PC-9 (cell line): ENCODE measurements around the gene CASP3. TPM values are rescaled to one million over a fixed set of nuclear protein-coding genes. Genes with fewer than 3 reads are reported as not detected.
"Not testable (repeated sequence)": the region's sequence is repeated elsewhere in the genome, so short reads cannot be mapped to it uniquely, and the experiment has no call there.

Experiments used
- BruUV-seq: library from RNA; stranded (reverse); fragments of 400-500 nt; replicated peaks from 2 replicates; lab custom pipeline; 2021; lab: Mats Ljungman, UMichigan
- CTCF ChIA-PET: fragments of 300-600 bp; sonication (Branson Sonifier 250); formaldehyde crosslinking; loops from one replicate; lab custom pipeline; 2022; ENCODE audit warnings: antibody characterized with exemption; lab: Charles Lee
- POLR2A ChIA-PET: fragments of 300-600 bp; sonication (Branson Sonifier 250); formaldehyde crosslinking; loops from one replicate; lab custom pipeline; 2022; ENCODE audit warnings: antibody characterized with exemption; ENCODE audit not compliant: unreplicated experiment; lab: Charles Lee
- DNase-seq, 2 experiments: peaks; one replicate each; pipeline versions ENCODE4 v3.0.0 to v3.0.0-alpha.2; 2015 to 2022; ENCODE audit warnings: mixed read lengths in 1 of 2
- H2AFZ ChIP-seq: fragments of 200-600 bp; sonication (generic); 2 replicates; pipeline ENCODE4 v1.8.1; 2017; ENCODE audit warnings: antibody characterized with exemption
- H3F3A ChIP-seq: fragments of 200-600 bp; sonication (generic); 2 replicates; pipeline ENCODE4 v1.8.1; 2017; ENCODE audit warnings: antibody characterized with exemption, mild to moderate bottlenecking, low read depth; ENCODE audit not compliant: insufficient read depth
- H3K27ac ChIP-seq: fragments of 200-600 bp; sonication (generic); 2 replicates; pipeline ENCODE4 v1.6.1; 2016; ENCODE audit warnings: mixed run types
- H3K27me3 ChIP-seq: fragments of 200-600 bp; sonication (generic); 2 replicates; pipeline ENCODE4 v1.6.1; 2016; ENCODE audit warnings: low read depth, mixed run types; ENCODE audit not compliant: insufficient read depth
- H3K36me3 ChIP-seq: fragments of 200-600 bp; sonication (generic); 2 replicates; pipeline ENCODE4 v1.6.1; 2016; ENCODE audit warnings: low read depth, mixed run types
- H3K4me1 ChIP-seq: fragments of 200-600 bp; sonication (generic); replicated peaks from 2 replicates; pipeline ENCODE4 v1.6.1; 2016; ENCODE audit warnings: mixed run types; ENCODE audit not compliant: insufficient read depth
- H3K4me2 ChIP-seq: fragments of 200-600 bp; sonication (generic); 2 replicates; pipeline ENCODE4 v1.6.1; 2017; ENCODE audit warnings: mixed run types
- H3K4me3 ChIP-seq: fragments of 200-600 bp; sonication (generic); 2 replicates; pipeline ENCODE4 v1.6.1; 2016; ENCODE audit warnings: mixed run types
- H3K79me2 ChIP-seq: fragments of 200-600 bp; sonication (generic); 2 replicates; pipeline ENCODE4 v1.6.1; 2017; ENCODE audit warnings: low read depth, mixed run types
- H3K9me2 ChIP-seq: fragments of 200-600 bp; sonication (generic); 2 replicates; pipeline ENCODE4 v1.8.1; 2017; ENCODE audit warnings: mild to moderate bottlenecking; ENCODE audit not compliant: insufficient read depth
- H3K9me3 ChIP-seq: fragments of 200-600 bp; sonication (generic); 2 replicates; pipeline ENCODE4 v1.8.1; 2016; ENCODE audit warnings: low read depth; ENCODE audit not compliant: insufficient read depth
- H4K20me1 ChIP-seq: fragments of 200-600 bp; sonication (generic); 2 replicates; pipeline ENCODE4 v1.8.1; 2017; ENCODE audit not compliant: insufficient read depth
- EZH2 ChIP-seq: fragments of 200-600 bp; sonication (generic); IDR thresholded peaks from 2 replicates; pipeline ENCODE4 v1.8.0; 2017; ENCODE audit warnings: antibody characterized with exemption, low read depth
- intact Hi-C: fragments of 100-400 bp; cut with micrococcal nuclease; formaldehyde crosslinking; loops from one replicate; pipeline ENCODE4 v1.10.0; 2022; ENCODE audit not compliant: unreplicated experiment
- total RNA-seq: library from RNA; stranded (reverse); gene quantifications from 2 replicates; pipeline ENCODE4 v1.2.3, GENCODE V29; 2021
- TF ChIP-seq, protein P1 (sequence below): fragments of 200-600 bp; sonication (generic); conservative IDR thresholded peaks from 2 replicates; pipeline ENCODE4 v1.6.1; 2017; ENCODE audit warnings: mixed run types, antibody characterized with exemption, mild to moderate bottlenecking, moderate library complexity

Gene CASP3
- total RNA-seq, 1 experiment from 2014 or later, result 35.7 TPM

DNA sequence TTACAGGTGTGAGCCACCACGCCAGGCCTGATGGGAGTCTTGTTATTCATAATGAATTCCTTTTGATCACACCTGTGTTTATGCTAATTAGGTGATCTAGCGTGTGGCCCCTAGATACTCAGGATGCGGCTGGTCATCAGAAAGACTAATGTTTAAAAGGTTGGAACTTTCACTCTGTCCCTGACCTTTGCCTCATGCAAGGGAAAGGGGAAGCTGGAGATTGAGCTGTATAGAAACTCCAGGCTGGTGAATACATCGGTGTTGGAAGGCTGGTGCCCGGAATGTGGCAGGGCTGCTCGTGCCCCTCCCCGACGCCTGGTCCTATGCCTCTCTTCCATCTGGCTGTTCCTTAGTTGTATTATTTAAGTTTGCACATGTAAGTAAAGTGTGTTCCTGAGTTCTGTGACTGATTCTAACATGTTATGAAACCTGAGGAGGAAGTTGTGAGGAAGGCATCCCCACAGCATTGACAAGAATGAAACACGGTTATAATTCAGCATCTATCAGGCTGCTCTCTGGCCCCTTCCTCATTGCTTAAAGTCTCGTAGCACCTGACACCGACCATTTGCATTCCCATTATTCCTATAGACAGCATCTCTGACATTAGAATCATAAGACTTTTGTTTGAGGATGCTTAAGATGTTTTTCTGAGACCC, 28.9 kb downstream of the CASP3 start:
- H3K4me2 ChIP-seq, result no peak overlapping the region
- H3K79me2 ChIP-seq, result no peaks in the 10 kb centered on the region
- no peaks in the 10 kb centered on the region for H3F3A ChIP-seq
- H4K20me1 ChIP-seq, result no peaks in the 10 kb centered on the region
- no peak for TF ChIP-seq EZH2
- TF ChIP-seq, protein P1, sequence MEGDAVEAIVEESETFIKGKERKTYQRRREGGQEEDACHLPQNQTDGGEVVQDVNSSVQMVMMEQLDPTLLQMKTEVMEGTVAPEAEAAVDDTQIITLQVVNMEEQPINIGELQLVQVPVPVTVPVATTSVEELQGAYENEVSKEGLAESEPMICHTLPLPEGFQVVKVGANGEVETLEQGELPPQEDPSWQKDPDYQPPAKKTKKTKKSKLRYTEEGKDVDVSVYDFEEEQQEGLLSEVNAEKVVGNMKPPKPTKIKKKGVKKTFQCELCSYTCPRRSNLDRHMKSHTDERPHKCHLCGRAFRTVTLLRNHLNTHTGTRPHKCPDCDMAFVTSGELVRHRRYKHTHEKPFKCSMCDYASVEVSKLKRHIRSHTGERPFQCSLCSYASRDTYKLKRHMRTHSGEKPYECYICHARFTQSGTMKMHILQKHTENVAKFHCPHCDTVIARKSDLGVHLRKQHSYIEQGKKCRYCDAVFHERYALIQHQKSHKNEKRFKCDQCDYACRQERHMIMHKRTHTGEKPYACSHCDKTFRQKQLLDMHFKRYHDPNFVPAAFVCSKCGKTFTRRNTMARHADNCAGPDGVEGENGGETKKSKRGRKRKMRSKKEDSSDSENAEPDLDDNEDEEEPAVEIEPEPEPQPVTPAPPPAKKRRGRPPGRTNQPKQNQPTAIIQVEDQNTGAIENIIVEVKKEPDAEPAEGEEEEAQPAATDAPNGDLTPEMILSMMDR, result no peak
- H2AFZ ChIP-seq, result no peak overlapping the region
- ChIA-PET POLR2A (no interaction called here), CTCF (no interaction called here)
- H3K4me1 ChIP-seq, result no peaks in the 10 kb centered on the region
- DNase-seq, result no peak
- no peaks in the 10 kb centered on the region for H3K36me3 ChIP-seq
- H3K4me3 ChIP-seq, result no peak overlapping the region
- no peaks in the 10 kb centered on the region for H3K27me3 ChIP-seq
- no TSS peak for BruUV-seq
- H3K27ac ChIP-seq, result no peak overlapping the region
- no peaks in the 10 kb centered on the region for H3K9me2 ChIP-seq
- intact Hi-C loops, result no loop called here
- no peaks in the 10 kb centered on the region for H3K9me3 ChIP-seq

DNA sequence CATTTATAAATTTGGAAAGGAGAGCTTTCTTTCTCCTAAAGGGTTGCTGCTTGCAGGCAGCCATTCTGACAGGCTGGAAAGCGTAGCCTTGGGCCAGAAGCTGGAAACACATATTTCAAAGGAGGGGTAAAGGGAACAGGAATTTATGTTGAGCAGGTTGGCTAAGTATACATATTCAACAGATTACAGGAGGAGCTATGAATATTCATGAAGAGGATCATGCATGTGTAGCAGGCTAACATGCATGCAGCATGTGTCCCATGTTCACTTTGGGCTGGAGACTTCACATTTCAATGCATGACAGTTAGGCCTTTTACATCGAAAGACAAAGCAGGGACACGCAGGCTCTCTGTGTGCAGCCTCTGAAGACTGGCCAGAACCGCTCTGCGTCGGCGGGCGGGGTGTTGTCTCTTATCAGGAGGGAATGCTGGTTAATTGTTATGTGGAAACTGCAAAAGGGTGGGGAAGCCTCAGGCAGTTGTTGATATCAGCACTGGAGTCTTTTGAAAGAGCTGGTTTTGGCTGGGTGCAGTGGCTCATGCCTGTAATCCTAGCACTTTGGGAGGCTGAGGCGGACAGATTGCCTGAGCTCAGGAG, 31.5 kb downstream of the CASP3 start:
- POLR2A ChIA-PET, result no interaction called here
- no peak for DNase-seq
- no TSS peak for BruUV-seq

DNA sequence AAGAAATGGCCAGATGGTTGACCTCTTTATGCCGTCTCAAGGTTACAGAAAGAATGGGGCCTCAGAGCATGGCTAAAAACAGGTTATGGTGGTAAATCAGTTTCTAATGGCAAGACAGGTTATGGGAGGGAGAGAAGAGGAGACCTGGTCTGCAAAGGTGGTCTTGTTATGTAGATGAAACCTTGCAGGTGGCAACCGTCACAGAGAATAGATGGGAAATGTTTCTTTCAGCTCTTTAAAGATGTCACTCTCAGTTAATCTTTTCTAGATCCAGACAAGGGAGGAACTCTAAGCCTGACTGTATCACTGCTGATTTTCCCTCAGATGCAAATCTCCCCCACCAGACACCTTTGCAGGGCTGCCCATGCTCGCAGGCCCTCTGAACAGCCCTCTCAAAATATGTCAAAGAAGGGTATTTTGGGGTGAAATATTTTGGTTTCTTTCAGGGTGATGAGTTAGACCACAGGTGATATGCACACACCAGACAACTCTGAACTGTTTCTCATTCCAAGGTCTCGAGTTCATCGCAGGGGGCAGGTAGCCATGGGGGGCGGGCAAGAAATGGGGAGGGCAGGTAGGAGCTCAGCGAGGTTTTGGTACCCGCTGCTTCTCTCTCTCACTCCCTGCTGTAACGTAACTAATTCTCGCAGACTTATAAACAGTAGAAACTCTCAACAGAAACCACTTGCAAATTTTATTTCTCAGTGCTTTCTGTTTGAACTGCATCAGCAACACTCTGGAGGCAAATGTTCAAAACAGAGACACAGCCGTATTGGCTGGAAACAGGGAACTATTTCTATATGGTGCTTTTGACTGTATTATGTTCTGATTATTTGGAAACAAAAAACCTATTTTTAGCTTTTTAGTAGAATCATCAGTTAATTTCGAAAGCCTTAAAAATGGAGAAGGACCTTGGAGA, 32.4 kb downstream of the CASP3 start:
- no TSS peak for BruUV-seq

More for the DNA sequence above, 31.5 kb downstream of the CASP3 start:
- Histone ChIP-seq H3K79me2 (no peaks in the 10 kb centered on the region), H3F3A (no peaks in the 10 kb centered on the region), H4K20me1 (no peaks in the 10 kb centered on the region), H3K9me3 (no peaks in the 10 kb centered on the region; the same call in 1 of the 2 replicates), H3K27ac (no peak overlapping the region), H3K4me1 (no peaks in the 10 kb centered on the region), H3K9me2 (no peaks in the 10 kb centered on the region), H3K27me3 (no peaks in the 10 kb centered on the region), H3K4me3 (no peak overlapping the region), H2AFZ (no peak overlapping the region), H3K4me2 (no peak overlapping the region), H3K36me3 (no peaks in the 10 kb centered on the region)
- no peak for TF ChIP-seq EZH2
- TF ChIP-seq, protein P1, result no peak
- CTCF ChIA-PET, result interaction anchor here (0.5 kb wide), 1 partner anchor 751 kb away, joined by 3 read pairs; no protein-coding TSS in a partner anchor
- intact Hi-C loops, result no loop called here

DNA sequence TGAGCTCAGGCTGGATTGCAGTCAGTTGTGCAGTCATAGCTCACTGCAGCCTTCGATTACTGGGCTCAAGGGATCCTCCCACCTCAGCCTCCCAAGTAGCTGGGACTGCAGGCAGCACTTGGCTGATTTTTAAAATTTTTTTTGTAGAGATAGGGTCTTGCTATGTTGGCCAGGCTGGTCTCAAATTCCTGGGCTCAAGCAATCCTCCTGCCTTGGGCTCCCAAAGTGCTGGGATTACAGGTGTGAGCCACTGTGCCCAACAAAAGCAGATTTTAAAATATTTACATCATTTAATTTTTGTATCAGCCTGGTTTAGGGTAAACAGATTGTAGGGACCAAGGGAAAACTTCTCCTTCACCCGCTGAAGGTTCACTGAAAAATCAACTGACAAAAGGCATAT, 33.1 kb downstream of the CASP3 start:
- H3K9me2 ChIP-seq, DNase-seq, H3K4me1 ChIP-seq, H3K9me3 ChIP-seq, H3K36me3 ChIP-seq, H3F3A ChIP-seq, intact Hi-C loops, H3K27ac ChIP-seq, H3K27me3 ChIP-seq, H3K4me2 ChIP-seq, H4K20me1 ChIP-seq, H3K79me2 ChIP-seq, CTCF ChIA-PET, H2AFZ ChIP-seq, H3K4me3 ChIP-seq, POLR2A ChIA-PET, BruUV-seq: not testable (repeated sequence)

More for the DNA sequence above, 32.4 kb downstream of the CASP3 start:
- Histone ChIP-seq H3K27ac (no peak overlapping the region), H3K9me3 (no peaks in the 10 kb centered on the region; the same call in 1 of the 2 replicates), H3K79me2 (no peaks in the 10 kb centered on the region), H3F3A (no peaks in the 10 kb centered on the region), H2AFZ (no peak overlapping the region), H3K9me2 (no peaks in the 10 kb centered on the region), H3K4me2 (no peak overlapping the region), H4K20me1 (no peaks in the 10 kb centered on the region), H3K4me1 (no peaks in the 10 kb centered on the region), H3K4me3 (no peak overlapping the region), H3K36me3 (no peaks in the 10 kb centered on the region), H3K27me3 (no peaks in the 10 kb centered on the region)
- CTCF ChIA-PET, result interaction anchor here (0.5 kb wide), 1 partner anchor 750 kb away, joined by 3 read pairs; no protein-coding TSS in a partner anchor
- DNase-seq, result no peak
- no peak for TF ChIP-seq EZH2
- intact Hi-C loops, result no loop called here
- POLR2A ChIA-PET, result no interaction called here
